Naive thymus-derived CD4-positive, alpha-beta T cell (primary cell): ENCODE data around the gene GUCY1A2. TPM values are rescaled to one million over a fixed set of nuclear protein-coding genes. Genes with fewer than 3 reads are reported as not detected.

Experiments
- ATAC-seq: fragments of 150-1000 bp; cut with Tn5 transposase; 2 replicates; pipeline ENCODE4 v1.10.0; 2021; ENCODE audit warnings: mild to moderate bottlenecking, moderate library complexity
- CTCF ChIA-PET: fragments of 350-600 bp; sonication (Branson Sonifier 250); formaldehyde crosslinking; loops from one replicate; lab custom pipeline; 2021; ENCODE audit warnings: antibody characterized with exemption; lab: Charles Lee
- POLR2A ChIA-PET: fragments of 350-600 bp; sonication (Branson Sonifier 250); formaldehyde crosslinking; loops from one replicate; lab custom pipeline; 2021; ENCODE audit warnings: antibody characterized with exemption, inconsistent platforms; lab: Charles Lee
- DNase-seq, 9 donors: peaks; one replicate each; pipeline versions ENCODE4 v3.0.0 to v3.0.0-alpha.2; 2020 to 2022; ENCODE audit warnings: mixed read lengths in 1 of 9
- H3K27ac ChIP-seq: one replicate; pipeline ENCODE4 v1.7.0; 2013; ENCODE audit warnings: mild to moderate bottlenecking, low read depth, low read length, moderate library complexity
- H3K27me3 ChIP-seq, 2 donors: one replicate each; pipeline ENCODE4 v1.7.0; 2013; ENCODE audit warnings: low read length in 2 of 2, mild to moderate bottlenecking in 2 of 2, moderate library complexity in 2 of 2; ENCODE audit not compliant: control insufficient read depth in 2 of 2, insufficient read depth in 2 of 2
- H3K36me3 ChIP-seq, 3 experiments: 1 replicate in 2 of 3; 2 replicates in 1 of 3; pipeline ENCODE4 v1.7.0; 2013; ENCODE audit warnings: low read length in 3 of 3, mild to moderate bottlenecking in 3 of 3, moderate library complexity in 1 of 3; ENCODE audit not compliant: insufficient read depth in 3 of 3, control insufficient read depth in 2 of 3
- H3K4me1 ChIP-seq, 2 donors: one replicate each; pipeline ENCODE4 v1.7.0; 2013; ENCODE audit warnings: low read length in 2 of 2, mild to moderate bottlenecking in 2 of 2, moderate library complexity in 1 of 2; ENCODE audit not compliant: control insufficient read depth in 2 of 2, insufficient read depth in 2 of 2
- H3K4me3 ChIP-seq: 2 replicates; pipeline ENCODE4 v1.7.0; 2013; ENCODE audit warnings: mild to moderate bottlenecking, low read length
- H3K9me3 ChIP-seq, 3 experiments: 1 replicate in 2 of 3; 2 replicates in 1 of 3; pipeline ENCODE4 v1.7.0; 2013; ENCODE audit warnings: low read length in 3 of 3; ENCODE audit not compliant: control insufficient read depth in 2 of 3
- H3K27ac Mint-ChIP-seq, 9 donors: one replicate each; pipeline ENCODE4 v1.8.0; 2020 to 2022; ENCODE audit warnings: mixed read lengths in 9 of 9, mild to moderate bottlenecking in 8 of 9, moderate library complexity in 5 of 9, inconsistent platforms in 2 of 9
- H3K27me3 Mint-ChIP-seq, 5 donors: one replicate each; pipeline ENCODE4 v1.8.0; 2021 to 2022; ENCODE audit warnings: mixed read lengths in 5 of 5, mild to moderate bottlenecking in 1 of 5
- H3K36me3 Mint-ChIP-seq, 5 donors: one replicate each; pipeline ENCODE4 v1.8.0; 2020 to 2022; ENCODE audit warnings: mixed read lengths in 5 of 5, mild to moderate bottlenecking in 3 of 5, inconsistent platforms in 1 of 5
- H3K4me1 Mint-ChIP-seq, 7 donors: one replicate each; pipeline ENCODE4 v1.8.0; 2020 to 2022; ENCODE audit warnings: mixed read lengths in 7 of 7, mild to moderate bottlenecking in 3 of 7, inconsistent platforms in 1 of 7
- H3K4me3 Mint-ChIP-seq, 10 donors: one replicate each; pipeline ENCODE4 v1.8.0; 2020 to 2022; ENCODE audit warnings: mild to moderate bottlenecking in 10 of 10, mixed read lengths in 10 of 10, moderate library complexity in 6 of 10, inconsistent platforms in 2 of 10
- H3K9me3 Mint-ChIP-seq, 11 donors: one replicate each; pipeline ENCODE4 v1.8.0; 2020 to 2022; ENCODE audit warnings: mixed read lengths in 11 of 11, mild to moderate bottlenecking in 4 of 11, inconsistent platforms in 1 of 11, moderate library complexity in 1 of 11
- intact Hi-C, 2 donors: fragments of 100-400 bp; cut with micrococcal nuclease; formaldehyde crosslinking; loops; one replicate each; pipeline ENCODE4 v1.15.1; 2023
- polyA plus RNA-seq, 2 donors: library from polyadenylated mRNA; unstranded; fragments of 300-500 nt; fragmentation: Illumina TruSeq; gene quantifications; one replicate each; pipeline ENCODE4 v1.2.3, GENCODE V29; 2021
- total RNA-seq, 6 experiments: library from RNA in 5 of 6; stranded (reverse) in 5 of 6; gene quantifications; 1 replicate in 5 of 6; 2 replicates in 1 of 6; pipeline ENCODE4 v1.2.3 and lab custom pipeline; 2021 to 2026

GUCY1A2 gene
- total and polyA plus RNA-seq, 7 experiments from 2014 or later = 0.03 to 0.22 TPM; not detected in 5

DNA sequence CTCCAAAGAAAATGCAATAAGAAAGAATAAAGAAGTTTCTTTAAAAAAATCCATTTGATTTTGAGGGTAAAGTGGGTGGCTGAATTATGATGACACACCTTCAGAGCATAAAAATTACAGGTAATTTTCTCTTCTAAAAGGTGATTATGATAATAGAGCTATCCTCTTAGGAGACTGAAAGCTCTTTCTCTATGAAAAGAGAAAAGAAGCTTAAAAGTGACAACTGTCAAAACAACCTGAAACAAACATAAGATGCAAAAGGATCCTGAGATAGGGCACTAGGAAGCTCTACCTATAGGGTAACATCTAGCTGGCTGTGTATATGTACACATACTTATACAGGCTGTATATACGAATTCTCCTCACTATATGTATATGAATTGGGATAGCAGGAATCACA, 270.2 kb downstream of the GUCY1A2 start:
- Mint-ChIP-seq H3K4me3 (no peak overlapping the region), H3K27me3 (no peaks in the 10 kb centered on the region), H3K4me1 (no peaks in the 10 kb centered on the region), H3K9me3 (peaks cover 0 to 10% (median 5%) of the 10 kb centered on the region in 11 donors), H3K27ac (no peak overlapping the region), H3K36me3 (no peaks in the 10 kb centered on the region)
- H3K27me3 ChIP-seq = no peaks in the 10 kb centered on the region
- ChIA-PET POLR2A (no interaction called here), CTCF (no interaction called here)
- ATAC-seq (no peak), DNase-seq (no peak)
- no peaks in the 10 kb centered on the region for H3K36me3 ChIP-seq
- intact Hi-C loops = no loop called here
- H3K9me3 ChIP-seq = no peaks in the 10 kb centered on the region
- no peak overlapping the region for H3K27ac ChIP-seq
- no peaks in the 10 kb centered on the region for H3K4me1 ChIP-seq
- H3K4me3 ChIP-seq = no peak overlapping the region

DNA sequence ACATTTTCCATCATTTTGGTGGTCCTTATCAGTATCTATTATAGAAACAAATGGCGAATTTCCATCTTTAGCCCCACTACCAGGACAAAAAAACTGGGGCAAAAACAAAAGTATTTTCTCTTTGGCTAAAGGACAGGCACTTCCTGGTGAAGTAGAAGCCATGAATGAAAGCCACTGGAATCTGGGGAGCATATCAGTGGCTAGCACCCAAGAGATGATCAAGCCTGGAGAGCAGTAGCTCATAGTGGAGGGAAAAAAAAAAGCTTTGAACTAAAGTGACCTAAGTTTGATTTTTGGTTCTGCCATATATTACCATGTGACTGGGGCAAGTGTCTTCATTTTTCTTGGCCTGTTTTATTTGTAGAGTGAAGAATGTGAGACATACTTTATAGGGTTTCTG, 272.3 kb downstream of the GUCY1A2 start:
- H3K27me3 Mint-ChIP-seq = no peaks in the 10 kb centered on the region
- DNase-seq (no peak), ATAC-seq (no peak)
- ChIA-PET POLR2A (no interaction called here), CTCF (no interaction called here)
- intact Hi-C loops = no loop called here
- Histone ChIP-seq H3K9me3 (no peaks in the 10 kb centered on the region), H3K4me1 (no peaks in the 10 kb centered on the region), H3K27me3 (no peaks in the 10 kb centered on the region), H3K27ac (no peak overlapping the region), H3K36me3 (no peaks in the 10 kb centered on the region), H3K4me3 (no peak overlapping the region)
- no peaks in the 10 kb centered on the region for H3K36me3 Mint-ChIP-seq
- no peaks in the 10 kb centered on the region for H3K4me1 Mint-ChIP-seq
- H3K27ac Mint-ChIP-seq = no peak overlapping the region
- no peak overlapping the region for H3K4me3 Mint-ChIP-seq
- H3K9me3 Mint-ChIP-seq = peaks cover 0 to 13% (median 9%) of the 10 kb centered on the region in 11 donors

DNA sequence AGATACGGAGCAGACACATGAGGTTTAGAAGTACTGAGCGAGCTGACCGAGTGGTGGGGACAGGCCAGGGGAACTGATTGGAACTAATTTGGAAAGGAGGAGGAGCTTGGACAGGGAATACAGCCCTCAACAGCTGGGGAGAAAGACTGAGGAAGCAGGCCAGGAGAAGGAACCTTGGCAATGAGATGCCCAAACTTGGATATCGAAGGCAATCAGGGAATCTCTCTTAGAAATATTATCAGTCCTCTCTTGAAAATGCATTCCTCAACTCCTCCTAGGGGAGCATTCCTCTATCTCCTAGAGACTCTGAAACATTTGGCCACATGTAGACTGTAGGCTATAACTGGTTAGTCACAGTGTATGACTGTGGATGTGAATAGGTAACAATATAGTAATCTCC, 284.6 kb downstream of the GUCY1A2 start:
- H3K27me3 Mint-ChIP-seq = no peaks in the 10 kb centered on the region
- no peaks in the 10 kb centered on the region for H3K27me3 ChIP-seq
- ChIA-PET CTCF (no interaction called here), POLR2A (no interaction called here)
- H3K27ac Mint-ChIP-seq = no peak overlapping the region
- ATAC-seq (no peak), DNase-seq (no peak)
- peaks cover 4 to 27% (median 10%) of the 10 kb centered on the region in 11 donors for H3K9me3 Mint-ChIP-seq
- H3K27ac ChIP-seq = no peak overlapping the region
- no peak overlapping the region for H3K4me3 ChIP-seq
- peaks cover 0 to 2% (median 0%) of the 10 kb centered on the region in 7 donors for H3K4me1 Mint-ChIP-seq
- no peak overlapping the region for H3K4me3 Mint-ChIP-seq
- no peaks in the 10 kb centered on the region for H3K9me3 ChIP-seq
- H3K4me1 ChIP-seq = no peaks in the 10 kb centered on the region
- no peaks in the 10 kb centered on the region for H3K36me3 Mint-ChIP-seq
- intact Hi-C loops = no loop called here
- no peaks in the 10 kb centered on the region for H3K36me3 ChIP-seq

DNA sequence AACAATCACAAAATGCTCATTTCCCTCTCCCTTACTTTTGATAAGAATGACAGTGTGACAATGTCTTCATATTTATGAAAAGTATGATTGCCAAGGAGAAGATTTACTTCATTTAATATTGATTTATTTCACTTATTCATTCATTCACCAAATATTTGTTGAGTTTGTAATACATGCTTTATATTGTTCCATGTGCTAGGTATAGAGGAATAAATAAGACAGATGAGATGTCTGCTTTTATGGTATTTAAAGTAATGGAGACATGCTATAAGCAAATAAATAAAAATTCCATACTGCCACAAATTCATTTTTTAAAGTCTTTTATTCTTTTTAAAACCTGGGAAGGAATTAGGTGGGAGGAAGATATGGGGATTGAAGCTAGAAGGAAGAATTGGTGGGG, 289.4 kb downstream of the GUCY1A2 start:
- H3K27me3 ChIP-seq = no peaks in the 10 kb centered on the region
- H3K9me3 Mint-ChIP-seq = peaks cover 0 to 13% (median 3%) of the 10 kb centered on the region in 11 donors
- DNase-seq (no peak), ATAC-seq (no peak)
- H3K4me1 Mint-ChIP-seq = peaks cover 0 to 2% (median 0%) of the 10 kb centered on the region in 7 donors
- H3K4me1 ChIP-seq = no peaks in the 10 kb centered on the region
- no peak overlapping the region for H3K27ac ChIP-seq
- no peaks in the 10 kb centered on the region for H3K27me3 Mint-ChIP-seq
- H3K36me3 Mint-ChIP-seq = no peaks in the 10 kb centered on the region
- no peak overlapping the region for H3K27ac Mint-ChIP-seq
- no peaks in the 10 kb centered on the region for H3K36me3 ChIP-seq
- no peaks in the 10 kb centered on the region for H3K9me3 ChIP-seq
- no peak overlapping the region for H3K4me3 Mint-ChIP-seq
- ChIA-PET POLR2A (no interaction called here), CTCF (no interaction called here)
- no peak overlapping the region for H3K4me3 ChIP-seq
- intact Hi-C loops = no loop called here

DNA sequence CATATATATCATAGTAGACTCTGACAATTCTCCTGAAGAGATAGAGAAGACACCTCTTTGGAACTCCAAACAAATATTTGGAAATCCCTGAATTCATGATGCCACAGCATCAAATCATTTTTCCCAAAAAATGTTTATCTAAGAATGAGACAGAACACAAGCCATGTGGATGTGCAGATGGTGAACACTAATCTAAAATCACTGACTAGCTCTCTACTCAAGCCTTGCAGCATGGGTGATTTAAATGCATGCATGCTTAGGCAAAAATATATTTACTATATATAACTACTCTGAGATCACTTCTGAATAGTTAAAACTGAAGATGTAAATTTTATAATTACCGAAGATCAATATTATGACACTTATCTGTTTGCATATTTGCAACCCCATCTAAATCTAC, 289.9 kb downstream of the GUCY1A2 start:
- CTCF ChIA-PET = no interaction called here

DNA sequence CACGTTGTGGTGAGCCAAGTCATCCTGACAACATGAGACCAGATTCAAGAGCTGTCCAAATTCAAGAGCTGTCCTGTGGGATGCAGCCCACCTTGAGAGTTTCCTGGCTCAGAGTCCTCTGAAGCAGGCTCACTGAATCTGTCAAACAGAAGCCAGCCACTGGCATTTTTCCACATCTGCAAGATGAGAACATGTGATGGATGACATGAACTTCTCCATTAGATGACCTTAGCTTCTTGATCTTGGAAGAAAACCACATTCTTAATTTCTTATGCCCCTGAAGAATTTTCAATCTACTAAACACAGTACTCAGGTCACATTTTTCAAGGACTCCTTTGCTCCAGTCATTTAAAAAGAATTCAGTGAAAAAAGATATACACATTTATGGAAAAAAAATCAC, 291.0 kb downstream of the GUCY1A2 start:
- Histone ChIP-seq H3K9me3 (no peaks in the 10 kb centered on the region), H3K4me1 (no peaks in the 10 kb centered on the region), H3K27me3 (no peaks in the 10 kb centered on the region), H3K4me3 (no peak overlapping the region), H3K27ac (no peak overlapping the region), H3K36me3 (no peaks in the 10 kb centered on the region)
- no peaks in the 10 kb centered on the region for H3K36me3 Mint-ChIP-seq
- no peak overlapping the region for H3K27ac Mint-ChIP-seq
- H3K4me3 Mint-ChIP-seq = no peak overlapping the region
- H3K4me1 Mint-ChIP-seq = no peaks in the 10 kb centered on the region
- intact Hi-C loops = no loop called here
- no peak for ATAC-seq
- no peak for DNase-seq
- CTCF ChIA-PET = no interaction called here
- POLR2A ChIA-PET = no interaction called here
- H3K9me3 Mint-ChIP-seq = peaks cover 0 to 9% (median 4%) of the 10 kb centered on the region in 11 donors
- H3K27me3 Mint-ChIP-seq = no peaks in the 10 kb centered on the region

More for the DNA sequence above, 289.9 kb downstream of the GUCY1A2 start:
- Mint-ChIP-seq H3K9me3 (peaks cover 0 to 11% (median 2%) of the 10 kb centered on the region in 11 donors), H3K27me3 (no peaks in the 10 kb centered on the region), H3K4me3 (no peak overlapping the region), H3K4me1 (peaks cover 0 to under 1% (median 0%) of the 10 kb centered on the region in 7 donors), H3K36me3 (no peaks in the 10 kb centered on the region), H3K27ac (no peak overlapping the region)
- Histone ChIP-seq H3K4me3 (no peak overlapping the region), H3K27ac (no peak overlapping the region), H3K27me3 (no peaks in the 10 kb centered on the region), H3K9me3 (no peaks in the 10 kb centered on the region), H3K36me3 (no peaks in the 10 kb centered on the region), H3K4me1 (no peaks in the 10 kb centered on the region)
- ATAC-seq (no peak), DNase-seq (no peak)
- intact Hi-C loops = no loop called here
- POLR2A ChIA-PET = no interaction called here

DNA sequence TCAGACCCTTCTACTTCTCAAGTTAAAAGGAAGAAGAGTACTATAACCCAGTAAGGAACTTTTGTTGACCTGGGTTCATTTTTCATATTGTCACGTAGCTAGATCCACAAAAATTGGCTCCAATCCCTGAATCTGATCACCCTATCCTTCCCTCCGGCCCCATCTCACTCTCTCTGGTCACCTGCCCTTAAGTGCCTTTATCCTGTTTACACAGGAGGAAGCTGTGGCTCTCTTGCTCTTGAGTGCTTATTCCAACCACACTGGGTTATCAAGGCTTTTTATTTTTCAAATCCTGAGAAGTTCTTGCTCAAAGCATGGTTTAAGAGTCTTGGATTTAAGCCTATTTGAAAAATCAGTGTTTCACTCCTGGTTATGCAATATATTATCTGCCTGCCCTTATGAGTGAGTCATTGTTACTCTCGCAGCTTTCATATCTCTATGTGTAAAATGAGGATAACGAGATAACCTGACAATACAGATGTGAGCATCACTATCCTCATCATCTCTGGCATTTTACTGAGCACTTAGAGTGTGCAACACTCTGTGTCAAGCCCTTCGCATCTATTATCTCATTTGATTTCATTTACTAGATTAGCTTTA, 293.9 kb downstream of the GUCY1A2 start:
- H3K9me3 ChIP-seq = no peaks in the 10 kb centered on the region
- CTCF ChIA-PET = no interaction called here
- POLR2A ChIA-PET = no interaction called here
- Mint-ChIP-seq H3K4me3 (no peak overlapping the region), H3K9me3 (peaks cover 0 to 5% (median 2%) of the 10 kb centered on the region in 11 donors), H3K4me1 (no peaks in the 10 kb centered on the region), H3K36me3 (no peaks in the 10 kb centered on the region), H3K27ac (no peak overlapping the region), H3K27me3 (no peaks in the 10 kb centered on the region)
- H3K27me3 ChIP-seq = no peaks in the 10 kb centered on the region
- no peaks in the 10 kb centered on the region for H3K36me3 ChIP-seq
- no peak overlapping the region for H3K27ac ChIP-seq
- DNase-seq (no peak), ATAC-seq (no peak)
- H3K4me1 ChIP-seq = no peaks in the 10 kb centered on the region
- intact Hi-C loops = no loop called here
- H3K4me3 ChIP-seq = no peak overlapping the region
